ENCODE data around the gene CFAP410.

DNA sequence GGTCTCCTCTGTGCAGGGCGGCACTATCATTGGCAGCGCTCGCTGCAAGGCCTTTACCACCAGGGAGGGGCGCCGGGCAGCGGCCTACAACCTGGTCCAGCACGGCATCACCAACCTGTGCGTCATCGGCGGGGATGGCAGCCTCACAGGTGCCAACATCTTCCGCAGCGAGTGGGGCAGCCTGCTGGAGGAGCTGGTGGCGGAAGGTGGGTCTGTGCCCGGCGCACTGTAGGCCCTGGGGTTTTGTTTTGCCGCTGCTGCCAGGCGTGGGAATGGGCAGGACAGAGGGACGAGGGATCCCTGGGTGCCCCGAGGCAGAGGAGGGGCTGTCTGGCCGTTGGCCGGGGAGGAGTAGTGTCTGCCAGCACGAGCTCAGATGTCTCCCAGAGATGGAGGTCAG is 27.1 kb downstream of the CFAP410 start:
- TF ChIP-seq, protein P1, sequence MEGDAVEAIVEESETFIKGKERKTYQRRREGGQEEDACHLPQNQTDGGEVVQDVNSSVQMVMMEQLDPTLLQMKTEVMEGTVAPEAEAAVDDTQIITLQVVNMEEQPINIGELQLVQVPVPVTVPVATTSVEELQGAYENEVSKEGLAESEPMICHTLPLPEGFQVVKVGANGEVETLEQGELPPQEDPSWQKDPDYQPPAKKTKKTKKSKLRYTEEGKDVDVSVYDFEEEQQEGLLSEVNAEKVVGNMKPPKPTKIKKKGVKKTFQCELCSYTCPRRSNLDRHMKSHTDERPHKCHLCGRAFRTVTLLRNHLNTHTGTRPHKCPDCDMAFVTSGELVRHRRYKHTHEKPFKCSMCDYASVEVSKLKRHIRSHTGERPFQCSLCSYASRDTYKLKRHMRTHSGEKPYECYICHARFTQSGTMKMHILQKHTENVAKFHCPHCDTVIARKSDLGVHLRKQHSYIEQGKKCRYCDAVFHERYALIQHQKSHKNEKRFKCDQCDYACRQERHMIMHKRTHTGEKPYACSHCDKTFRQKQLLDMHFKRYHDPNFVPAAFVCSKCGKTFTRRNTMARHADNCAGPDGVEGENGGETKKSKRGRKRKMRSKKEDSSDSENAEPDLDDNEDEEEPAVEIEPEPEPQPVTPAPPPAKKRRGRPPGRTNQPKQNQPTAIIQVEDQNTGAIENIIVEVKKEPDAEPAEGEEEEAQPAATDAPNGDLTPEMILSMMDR (conservative IDR thresholded peaks at IDR 0.05; ENCODE audit: low read length): no peak
- no peak for TF ChIP-seq EZH2phosphoT487 (IDR thresholded peaks at IDR 0.05; ENCODE audit: borderline replicate concordance, low read depth, low read length)

Measured in OCI-LY7 (cell line).